Measurements from ENCODE around the gene CPVL.

- TF ChIP-seq, protein P1, sequence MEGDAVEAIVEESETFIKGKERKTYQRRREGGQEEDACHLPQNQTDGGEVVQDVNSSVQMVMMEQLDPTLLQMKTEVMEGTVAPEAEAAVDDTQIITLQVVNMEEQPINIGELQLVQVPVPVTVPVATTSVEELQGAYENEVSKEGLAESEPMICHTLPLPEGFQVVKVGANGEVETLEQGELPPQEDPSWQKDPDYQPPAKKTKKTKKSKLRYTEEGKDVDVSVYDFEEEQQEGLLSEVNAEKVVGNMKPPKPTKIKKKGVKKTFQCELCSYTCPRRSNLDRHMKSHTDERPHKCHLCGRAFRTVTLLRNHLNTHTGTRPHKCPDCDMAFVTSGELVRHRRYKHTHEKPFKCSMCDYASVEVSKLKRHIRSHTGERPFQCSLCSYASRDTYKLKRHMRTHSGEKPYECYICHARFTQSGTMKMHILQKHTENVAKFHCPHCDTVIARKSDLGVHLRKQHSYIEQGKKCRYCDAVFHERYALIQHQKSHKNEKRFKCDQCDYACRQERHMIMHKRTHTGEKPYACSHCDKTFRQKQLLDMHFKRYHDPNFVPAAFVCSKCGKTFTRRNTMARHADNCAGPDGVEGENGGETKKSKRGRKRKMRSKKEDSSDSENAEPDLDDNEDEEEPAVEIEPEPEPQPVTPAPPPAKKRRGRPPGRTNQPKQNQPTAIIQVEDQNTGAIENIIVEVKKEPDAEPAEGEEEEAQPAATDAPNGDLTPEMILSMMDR (IDR thresholded peaks at IDR 0.05; ENCODE audit: low read depth, low read length, poor library complexity, severe bottlenecking) = no peak
- no peak for TF ChIP-seq EZH2phosphoT487 (IDR thresholded peaks at IDR 0.05; ENCODE audit: borderline replicate concordance, low read length)
These were observed 18.8 kb downstream of the CPVL start for GRCh38 chr7:29127527-29127926.
